GM18511 (cell line): ENCODE results near the gene MRAS.

ENCODE experiments used
- ATAC-seq: cut with Tn5 transposase; IDR thresholded peaks from one replicate; pipeline ENCODE4 v1.9.1; 2021; ENCODE audit warnings: mild to moderate bottlenecking, moderate library complexity; ENCODE audit not compliant: unreplicated experiment

MRAS gene

GRCh38 chr3:138338811-138339210 is 9.6 kb upstream of the MRAS start:
- ATAC-seq, result no peak

- no peak for ATAC-seq
These were observed 7.9 kb upstream of the MRAS start for GRCh38 chr3:138340511-138340910.

- no peak for ATAC-seq
These were observed 3.6 kb upstream of the MRAS start for GRCh38 chr3:138344754-138345153.

GRCh38 chr3:138348754-138349739 is 668 bp downstream of the MRAS start:
- ATAC-seq, result no peak

GRCh38 chr3:138349926-138350665 is 1.7 kb downstream of the MRAS start:
- ATAC-seq, result no peak

- ATAC-seq, result no peak
These were observed 2.8 kb downstream of the MRAS start for GRCh38 chr3:138351151-138351550.

- no peak for ATAC-seq
These were observed 3.7 kb downstream of the MRAS start for GRCh38 chr3:138351916-138352550.

GRCh38 chr3:138354376-138354775 is 6.0 kb downstream of the MRAS start:
- ATAC-seq, result no peak

- ATAC-seq, result no peak
These were observed 6.7 kb downstream of the MRAS start for GRCh38 chr3:138355071-138355470.

- ATAC-seq, result no peak
These were observed 8.5 kb downstream of the MRAS start for GRCh38 chr3:138356730-138357405.

GRCh38 chr3:138359148-138359918 is 11.0 kb downstream of the MRAS start:
- no peak for ATAC-seq

- ATAC-seq, result no peak
These were observed 11.8 kb downstream of the MRAS start for GRCh38 chr3:138359919-138360868.

GRCh38 chr3:138360869-138361525 is 12.6 kb downstream of the MRAS start:
- ATAC-seq, result no peak

- no peak for ATAC-seq
These were observed 13.2 kb downstream of the MRAS start for GRCh38 chr3:138361561-138361971.

- ATAC-seq, result no peak
These were observed 14.2 kb downstream of the MRAS start for GRCh38 chr3:138362538-138362937.

- no peak for ATAC-seq
These were observed 14.9 kb downstream of the MRAS start for GRCh38 chr3:138363322-138363721.

- no peak for ATAC-seq
These were observed 16.2 kb downstream of the MRAS start for GRCh38 chr3:138364356-138365252.

GRCh38 chr3:138365253-138365555 is 16.8 kb downstream of the MRAS start:
- ATAC-seq, result no peak
